K562 (cell line): ENCODE data around the gene ARFRP1. TPM values are rescaled to one million over a fixed set of nuclear protein-coding genes. Genes with fewer than 3 reads are reported as not detected.

ENCODE experiments used
- ATAC-seq: fragments of 200-7000 bp; cut with Tn5 transposase; 3 replicates; pipeline ENCODE4 v1.9.1; 2020; ENCODE audit warnings: moderate library complexity
- BruUV-seq: library from RNA; stranded (reverse); fragments of 400-500 nt; replicated peaks from 2 replicates; lab custom pipeline; 2021; lab: Mats Ljungman, UMichigan
- CTCF ChIA-PET: fragments of 300-600 bp; formaldehyde crosslinking; extraction: SDS; loops from one replicate; lab custom pipeline; 2021; ENCODE audit warnings: low intra/inter-chr PET ratio; lab: Yijun Ruan, JAX
- POLR2A ChIA-PET: fragments of 300-600, 350-650 bp; sonication (Branson Sonifier 250); formaldehyde crosslinking; extraction: SDS; loops from one replicate; lab custom pipeline; 2021; ENCODE audit warnings: antibody characterized with exemption, inconsistent platforms; lab: Yijun Ruan, JAX
- DNase-seq, 4 experiments: peaks; one replicate each; pipeline versions ENCODE4 v3.0.0 to v3.0.0-alpha.2; 2011 to 2018; ENCODE audit warnings: low spot score in 3 of 4, mixed read lengths in 3 of 4; ENCODE audit errors: extremely low read depth in 1 of 4
- FAIRE-seq: peaks from 2 replicates; lab custom pipeline; 2011; peaks lifted over from hg19 to GRCh38; lab: Jason Lieb, UNC
- H2AFZ ChIP-seq: 2 replicates; pipeline ENCODE4 v1.6.0; 2011; ENCODE audit warnings: low read depth, low read length, control low read depth, inconsistent platforms
- H3K27ac ChIP-seq: fragments of 200-600 bp; 3 replicates; pipeline ENCODE4 v1.8.0; 2011; ENCODE audit warnings: low read depth, mild to moderate bottlenecking, control low read depth, inconsistent platforms, low read length, moderate library complexity, mixed read lengths; ENCODE audit errors: extremely low read depth
- H3K27me3 ChIP-seq, 2 experiments: fragments of 300-600 bp in 1 of 2; 2 replicates in 1 of 2; 3 replicates in 1 of 2; pipeline versions ENCODE4 v1.6.0 to v1.8.0; 2011; ENCODE audit warnings: inconsistent platforms in 2 of 2, low read length in 2 of 2, mild to moderate bottlenecking in 1 of 2, mixed read lengths in 1 of 2, moderate library complexity in 1 of 2; ENCODE audit not compliant: control insufficient read depth in 2 of 2, insufficient read depth in 2 of 2
- H3K36me3 ChIP-seq: fragments of 300-600 bp; 3 replicates; pipeline ENCODE4 v1.8.0; 2011; ENCODE audit warnings: mild to moderate bottlenecking, low read length, inconsistent platforms; ENCODE audit not compliant: control insufficient read depth, insufficient read depth
- H3K4me1 ChIP-seq, 2 experiments: fragments of 200-600 bp in 1 of 2; replicated peaks in 1 of 2; 2 replicates in 1 of 2; 3 replicates in 1 of 2; pipeline versions ENCODE4 v1.5.1 to v1.8.0; 2011; ENCODE audit warnings: inconsistent platforms in 2 of 2, low read length in 2 of 2, mild to moderate bottlenecking in 1 of 2, mixed read lengths in 1 of 2, moderate library complexity in 1 of 2; ENCODE audit not compliant: control insufficient read depth in 2 of 2, insufficient read depth in 2 of 2
- H3K4me2 ChIP-seq: 2 replicates; pipeline ENCODE4 v1.6.1; 2011; ENCODE audit warnings: low read length, control low read depth, inconsistent platforms, mixed read lengths; ENCODE audit not compliant: insufficient read depth
- H3K4me3 ChIP-seq: fragments of 200-600 bp; sonication (generic), shearing (Covaris generic); 2 replicates; pipeline ENCODE4 v1.5.1; 2016; ENCODE audit warnings: control low read depth, inconsistent platforms
- H3K79me2 ChIP-seq: fragments of 200-600 bp; 3 replicates; pipeline ENCODE4 v1.8.0; 2011; ENCODE audit warnings: low read length, inconsistent platforms; ENCODE audit not compliant: control insufficient read depth, insufficient read depth
- H3K9ac ChIP-seq, 2 experiments: 2 replicates each; pipeline versions ENCODE4 v1.6.0 to v1.6.1; 2011; ENCODE audit warnings: low read depth in 2 of 2, low read length in 2 of 2, control low read depth in 1 of 2, inconsistent platforms in 1 of 2, mild to moderate bottlenecking in 1 of 2, mixed read lengths in 1 of 2; ENCODE audit not compliant: insufficient read depth in 1 of 2
- H3K9me1 ChIP-seq: one replicate; pipeline ENCODE4 v1.6.0; 2011; ENCODE audit warnings: inconsistent platforms, mild to moderate bottlenecking, low read length, moderate library complexity; ENCODE audit not compliant: control insufficient read depth, insufficient read depth
- H3K9me3 ChIP-seq: replicated peaks from 2 replicates; pipeline ENCODE4 v1.5.1; 2011; ENCODE audit warnings: low read depth, low read length, inconsistent platforms; ENCODE audit not compliant: control insufficient read depth, insufficient read depth
- H4K20me1 ChIP-seq: replicated peaks from 2 replicates; pipeline ENCODE4 v1.6.1; 2011; ENCODE audit warnings: low read length, inconsistent platforms, mixed read lengths; ENCODE audit not compliant: control insufficient read depth, insufficient read depth
- CBFA2T3 ChIP-seq: fragments of 450-650 bp; IDR thresholded peaks from 2 replicates; pipeline ENCODE4 v1.6.1; 2017
- CCNT2 ChIP-seq: IDR thresholded peaks from 2 replicates; pipeline ENCODE4 v1.6.1; 2011; ENCODE audit warnings: borderline replicate concordance, low read depth, mild to moderate bottlenecking, moderate library complexity, mixed read lengths, low read length; ENCODE audit not compliant: insufficient read length; ENCODE audit errors: extremely low read depth
- MNT ChIP-seq, 2 experiments: fragments of 450-650 bp; conservative IDR thresholded peaks; 2 replicates each; pipeline ENCODE4 v1.6.1; 2017; ENCODE audit warnings: mild to moderate bottlenecking in 2 of 2, moderate library complexity in 2 of 2
- PHF20 ChIP-seq: fragments of 450-650 bp; IDR thresholded peaks from 2 replicates; pipeline ENCODE4 v1.6.1; 2018; ENCODE audit not compliant: partially characterized antibody
- SAP30 ChIP-seq: fragments of 200-600 bp; sonication (generic); IDR thresholded peaks from 2 replicates; pipeline ENCODE4 v1.6.1; 2012; ENCODE audit warnings: borderline replicate concordance, low read depth, mild to moderate bottlenecking, moderate library complexity, low read length, control low read depth, inconsistent platforms; ENCODE audit not compliant: insufficient read depth, poor library complexity, severe bottlenecking
- WGBS: fragments of 100-300 bp; shearing (Covaris generic); methylation state at CpG from one replicate; pipeline ENCODE4 v1.1.6; 2016; ENCODE audit warnings: low coverage, mixed read lengths; ENCODE audit not compliant: insufficient coverage; ENCODE audit errors: missing lambda C conversion rate; 5-methylcytosine and 5-hydroxymethylcytosine counted together
- in situ Hi-C: fragments of 300-500 bp; cut with MboI; formaldehyde crosslinking; loops from 4 replicates; pipeline ENCODE4 v1.15.0; 2018; ENCODE audit warnings: inconsistent platforms, mixed read lengths
- intact Hi-C: fragments of 100-400 bp; cut with micrococcal nuclease; formaldehyde crosslinking; loops from 2 replicates; pipeline ENCODE4 v1.14.2; 2022
- polyA plus RNA-seq, 8 experiments: library from polyadenylated mRNA; depleted of rRNA in 4 of 8; stranded (reverse) in 5 of 8; unstranded in 3 of 8; fragments of >200 nt; fragmentation: Nextera tagmentation in 2 of 8; fragmentation: Illumina TruSeq in 1 of 8; extraction: Ambion mirVana in 2 of 8; extraction: Trizol in 1 of 8; gene quantifications; 2 replicates each; pipeline versions ENCODE4 v1.2.1 to v1.2.3, GENCODE V29; 2011 to 2014; ENCODE audit warnings: inconsistent platforms in 1 of 8, missing spikeins in 1 of 8
- total RNA-seq, 7 experiments: library from RNA; depleted of rRNA in 6 of 7; stranded (reverse); fragments of >200 nt in 6 of 7; fragmentation: Illumina TruSeq in 2 of 7; extraction: Trizol in 2 of 7; gene quantifications; 2 replicates each; pipeline versions ENCODE4 v1.2.1 to v1.2.3, GENCODE V29; 2011 to 2021; ENCODE audit warnings: low replicate concordance in 1 of 7
- TF ChIP-seq, protein P1 (sequence below), 2 experiments: fragments of 150-350 bp in 1 of 2; IDR thresholded peaks; 2 replicates each; pipeline ENCODE4 v1.6.1; 2012 to 2016; ENCODE audit warnings: low read depth in 2 of 2, low read length in 2 of 2, mild to moderate bottlenecking in 1 of 2, moderate library complexity in 1 of 2
- TF ChIP-seq, protein P2 (sequence below): sonication (generic); formaldehyde crosslinking; IDR thresholded peaks from 2 replicates; pipeline ENCODE4 v1.8.0; 2022; ENCODE audit warnings: mild to moderate bottlenecking, missing genetic modification reagents

ARFRP1 gene
- total and polyA plus RNA-seq, 9 of the 15 experiments (the other 6 are each of a cell fraction or from before 2014, with no cell fraction given): 2.2 to 78.9 (median 37.3) TPM

- BruUV-seq: no TSS peak
- DNase-seq (peak; percentile 59 to 66 (median 63)), FAIRE-seq (no peak), ATAC-seq (peak; percentile 28)
- Histone ChIP-seq H3K9ac (peak overlapping the region; percentile 31 to 92; a peak in 3 of 4 replicates), H3K4me1 (peaks cover 30 to 72% of the 10 kb centered on the region in 2 experiments), H3K36me3 (peaks cover 7% of the 10 kb centered on the region; the same call in 1 of the 3 replicates), H4K20me1 (no peaks in the 10 kb centered on the region; the same call in 1 of the 2 replicates), H3K9me1 (peaks cover 3% of the 10 kb centered on the region), H3K27me3 (no peaks in the 10 kb centered on the region), H3K4me2 (peak overlapping the region; percentile 66), H2AFZ (peak overlapping the region; percentile 72), H3K27ac (peak overlapping the region; percentile 82; the same call in 2 of the 3 replicates), H3K79me2 (peaks cover 43% of the 10 kb centered on the region), H3K4me3 (peak overlapping the region; percentile 68), H3K9me3 (no peaks in the 10 kb centered on the region)
- ChIA-PET CTCF (no interaction called here), POLR2A (interaction anchor here (0.6 to 1.0 kb wide), 3 partner anchors 10 to 213 kb away, joined by 3 to 8 read pairs (median 3); no protein-coding TSS in a partner anchor)
- in situ Hi-C loops (no loop called here), intact Hi-C loops (loop anchor here (10.0 kb wide), 1 partner anchor 118 kb away; the partner anchor contains the start of gene PTK6)
- 1% methylated on average over 25 of the region's 91 CpGs for WGBS
- TF ChIP-seq SAP30: no peak
- TF ChIP-seq, protein P1, sequence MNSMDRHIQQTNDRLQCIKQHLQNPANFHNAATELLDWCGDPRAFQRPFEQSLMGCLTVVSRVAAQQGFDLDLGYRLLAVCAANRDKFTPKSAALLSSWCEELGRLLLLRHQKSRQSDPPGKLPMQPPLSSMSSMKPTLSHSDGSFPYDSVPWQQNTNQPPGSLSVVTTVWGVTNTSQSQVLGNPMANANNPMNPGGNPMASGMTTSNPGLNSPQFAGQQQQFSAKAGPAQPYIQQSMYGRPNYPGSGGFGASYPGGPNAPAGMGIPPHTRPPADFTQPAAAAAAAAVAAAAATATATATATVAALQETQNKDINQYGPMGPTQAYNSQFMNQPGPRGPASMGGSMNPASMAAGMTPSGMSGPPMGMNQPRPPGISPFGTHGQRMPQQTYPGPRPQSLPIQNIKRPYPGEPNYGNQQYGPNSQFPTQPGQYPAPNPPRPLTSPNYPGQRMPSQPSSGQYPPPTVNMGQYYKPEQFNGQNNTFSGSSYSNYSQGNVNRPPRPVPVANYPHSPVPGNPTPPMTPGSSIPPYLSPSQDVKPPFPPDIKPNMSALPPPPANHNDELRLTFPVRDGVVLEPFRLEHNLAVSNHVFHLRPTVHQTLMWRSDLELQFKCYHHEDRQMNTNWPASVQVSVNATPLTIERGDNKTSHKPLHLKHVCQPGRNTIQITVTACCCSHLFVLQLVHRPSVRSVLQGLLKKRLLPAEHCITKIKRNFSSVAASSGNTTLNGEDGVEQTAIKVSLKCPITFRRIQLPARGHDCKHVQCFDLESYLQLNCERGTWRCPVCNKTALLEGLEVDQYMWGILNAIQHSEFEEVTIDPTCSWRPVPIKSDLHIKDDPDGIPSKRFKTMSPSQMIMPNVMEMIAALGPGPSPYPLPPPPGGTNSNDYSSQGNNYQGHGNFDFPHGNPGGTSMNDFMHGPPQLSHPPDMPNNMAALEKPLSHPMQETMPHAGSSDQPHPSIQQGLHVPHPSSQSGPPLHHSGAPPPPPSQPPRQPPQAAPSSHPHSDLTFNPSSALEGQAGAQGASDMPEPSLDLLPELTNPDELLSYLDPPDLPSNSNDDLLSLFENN (IDR thresholded peaks at IDR 0.05; ENCODE audit: low read depth in 2 of 2, low read length in 2 of 2): no peak
- TF ChIP-seq PHF20: peak; percentile 17
- TF ChIP-seq MNT (conservative IDR thresholded peaks at IDR 0.05): peak in 1 of 2 experiments; percentile 30; a peak in 1 of 4 replicates
- peak; percentile 17 for TF ChIP-seq CCNT2
- TF ChIP-seq, protein P2, sequence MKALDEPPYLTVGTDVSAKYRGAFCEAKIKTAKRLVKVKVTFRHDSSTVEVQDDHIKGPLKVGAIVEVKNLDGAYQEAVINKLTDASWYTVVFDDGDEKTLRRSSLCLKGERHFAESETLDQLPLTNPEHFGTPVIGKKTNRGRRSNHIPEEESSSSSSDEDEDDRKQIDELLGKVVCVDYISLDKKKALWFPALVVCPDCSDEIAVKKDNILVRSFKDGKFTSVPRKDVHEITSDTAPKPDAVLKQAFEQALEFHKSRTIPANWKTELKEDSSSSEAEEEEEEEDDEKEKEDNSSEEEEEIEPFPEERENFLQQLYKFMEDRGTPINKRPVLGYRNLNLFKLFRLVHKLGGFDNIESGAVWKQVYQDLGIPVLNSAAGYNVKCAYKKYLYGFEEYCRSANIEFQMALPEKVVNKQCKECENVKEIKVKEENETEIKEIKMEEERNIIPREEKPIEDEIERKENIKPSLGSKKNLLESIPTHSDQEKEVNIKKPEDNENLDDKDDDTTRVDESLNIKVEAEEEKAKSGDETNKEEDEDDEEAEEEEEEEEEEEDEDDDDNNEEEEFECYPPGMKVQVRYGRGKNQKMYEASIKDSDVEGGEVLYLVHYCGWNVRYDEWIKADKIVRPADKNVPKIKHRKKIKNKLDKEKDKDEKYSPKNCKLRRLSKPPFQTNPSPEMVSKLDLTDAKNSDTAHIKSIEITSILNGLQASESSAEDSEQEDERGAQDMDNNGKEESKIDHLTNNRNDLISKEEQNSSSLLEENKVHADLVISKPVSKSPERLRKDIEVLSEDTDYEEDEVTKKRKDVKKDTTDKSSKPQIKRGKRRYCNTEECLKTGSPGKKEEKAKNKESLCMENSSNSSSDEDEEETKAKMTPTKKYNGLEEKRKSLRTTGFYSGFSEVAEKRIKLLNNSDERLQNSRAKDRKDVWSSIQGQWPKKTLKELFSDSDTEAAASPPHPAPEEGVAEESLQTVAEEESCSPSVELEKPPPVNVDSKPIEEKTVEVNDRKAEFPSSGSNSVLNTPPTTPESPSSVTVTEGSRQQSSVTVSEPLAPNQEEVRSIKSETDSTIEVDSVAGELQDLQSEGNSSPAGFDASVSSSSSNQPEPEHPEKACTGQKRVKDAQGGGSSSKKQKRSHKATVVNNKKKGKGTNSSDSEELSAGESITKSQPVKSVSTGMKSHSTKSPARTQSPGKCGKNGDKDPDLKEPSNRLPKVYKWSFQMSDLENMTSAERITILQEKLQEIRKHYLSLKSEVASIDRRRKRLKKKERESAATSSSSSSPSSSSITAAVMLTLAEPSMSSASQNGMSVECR (CRISPR knock-in tag): peak; percentile 40
- 0 out of 2 replicates have a peak, but pooled peaks have one; percentile 1 for TF ChIP-seq CBFA2T3
Observed at GRCh38 chr20:63652192-63652980, 55.4 kb downstream of the ARFRP1 start.
